NCI-H2107 (cell line): Measurements from ENCODE around the gene SLC22A4.

Experiments used
- DNase-seq: peaks from one replicate; lab custom pipeline; 2025; lab: John Stamatoyannopoulos, UW

Gene SLC22A4

DNA sequence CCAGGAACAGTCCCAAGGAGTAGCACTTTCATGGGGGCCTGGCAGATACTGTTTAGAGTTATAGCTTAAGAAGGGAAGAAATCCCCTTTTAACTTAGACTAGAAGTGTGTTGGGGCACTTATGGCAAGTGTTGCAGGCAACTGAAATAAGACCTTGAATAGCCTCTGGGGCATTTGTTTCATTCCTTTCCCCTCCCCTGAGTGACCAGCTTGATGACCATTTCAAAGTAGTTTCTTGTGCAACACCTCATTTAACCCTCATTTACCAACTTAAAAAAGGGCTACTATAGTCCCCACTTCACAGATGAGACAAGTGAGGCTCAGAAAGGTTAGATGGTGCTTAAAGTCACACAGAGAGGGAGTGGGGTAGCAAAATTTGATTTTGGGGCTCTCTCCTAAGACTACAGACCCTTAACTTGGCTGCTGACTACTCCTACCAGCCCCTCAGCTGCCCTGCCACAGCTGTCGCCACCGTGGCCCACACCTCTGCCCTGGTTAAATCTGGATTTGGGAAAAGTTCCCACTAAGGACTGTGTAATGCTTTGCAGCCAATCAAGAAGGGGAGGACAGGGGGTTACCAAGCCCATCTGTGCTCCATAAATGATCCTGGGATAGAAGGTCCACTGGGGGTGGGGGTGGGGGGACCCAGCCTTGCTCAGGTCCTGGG is 31.2 kb upstream of the SLC22A4 start:
- no peak for DNase-seq

DNA sequence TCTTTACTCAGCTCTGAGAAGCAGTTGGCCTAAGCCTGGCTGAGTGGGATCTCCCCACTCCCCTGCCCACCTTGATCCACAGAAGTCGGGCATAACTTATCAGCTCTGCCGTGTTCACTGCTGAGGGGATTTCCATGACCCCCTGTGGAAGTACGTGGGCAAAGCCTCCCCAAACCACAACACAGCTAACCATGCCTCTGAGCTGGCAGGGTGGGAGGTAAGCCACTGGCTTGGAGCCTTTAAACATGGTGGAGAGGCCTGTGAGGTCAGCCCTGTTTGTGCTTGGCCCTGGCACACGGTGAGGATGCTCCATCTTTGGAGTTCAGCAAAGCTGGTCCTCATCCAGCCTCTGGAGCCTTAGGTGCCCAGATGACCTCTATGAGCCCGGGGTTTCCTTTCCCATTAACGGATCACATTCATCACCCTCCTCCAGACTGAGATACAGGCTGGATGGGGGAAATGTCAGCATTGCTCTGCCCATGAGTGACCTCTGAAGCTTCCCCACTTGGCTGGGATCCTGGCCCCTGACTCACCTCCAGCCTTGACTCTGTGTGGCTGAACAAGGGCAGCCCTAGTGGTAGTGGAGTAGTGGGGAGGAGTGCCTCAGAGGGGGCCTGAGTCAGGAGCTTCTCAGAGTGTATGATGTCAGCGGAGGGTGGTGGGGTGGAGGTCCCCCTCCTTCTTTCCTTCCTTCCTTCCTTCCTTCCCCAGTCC is 30.5 kb upstream of the SLC22A4 start:
- DNase-seq: no peak

DNA sequence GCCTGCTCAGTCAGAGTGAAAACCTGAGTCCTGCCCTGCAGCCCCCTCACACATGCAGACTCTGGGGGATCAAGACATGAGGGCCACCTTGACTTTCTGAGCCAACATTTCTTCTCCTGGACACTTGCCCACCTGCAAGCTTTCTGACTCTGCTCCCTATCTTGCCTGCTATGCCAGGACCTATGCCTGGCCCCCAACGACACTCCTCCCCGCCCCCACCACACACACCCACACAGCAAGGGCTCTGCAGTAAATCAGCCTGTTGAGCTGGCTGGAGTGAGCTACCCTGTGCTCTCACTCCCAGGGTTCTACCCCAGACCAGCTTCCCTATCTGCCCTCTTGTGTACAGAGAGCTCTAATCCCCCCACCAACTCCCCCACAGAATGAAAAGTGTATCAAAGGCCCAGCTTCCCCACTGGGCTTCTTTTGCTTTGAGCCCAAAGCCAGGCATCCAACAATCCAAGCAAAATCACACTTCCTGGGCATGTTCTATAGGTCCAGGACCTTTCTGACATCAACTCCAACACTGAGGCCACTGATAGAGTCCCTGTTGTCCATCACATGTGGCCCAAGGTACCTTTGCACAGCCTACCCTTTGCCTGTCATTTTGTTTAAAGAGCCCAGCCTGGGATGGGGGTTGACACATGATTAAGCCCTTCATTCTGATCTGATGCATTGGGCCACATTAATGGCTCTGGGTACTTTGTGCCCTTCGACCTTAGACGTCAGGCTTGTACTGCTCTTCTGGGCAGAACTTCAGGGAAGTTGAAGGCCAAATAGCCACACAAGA is 29.5 kb upstream of the SLC22A4 start:
- DNase-seq: no peak

DNA sequence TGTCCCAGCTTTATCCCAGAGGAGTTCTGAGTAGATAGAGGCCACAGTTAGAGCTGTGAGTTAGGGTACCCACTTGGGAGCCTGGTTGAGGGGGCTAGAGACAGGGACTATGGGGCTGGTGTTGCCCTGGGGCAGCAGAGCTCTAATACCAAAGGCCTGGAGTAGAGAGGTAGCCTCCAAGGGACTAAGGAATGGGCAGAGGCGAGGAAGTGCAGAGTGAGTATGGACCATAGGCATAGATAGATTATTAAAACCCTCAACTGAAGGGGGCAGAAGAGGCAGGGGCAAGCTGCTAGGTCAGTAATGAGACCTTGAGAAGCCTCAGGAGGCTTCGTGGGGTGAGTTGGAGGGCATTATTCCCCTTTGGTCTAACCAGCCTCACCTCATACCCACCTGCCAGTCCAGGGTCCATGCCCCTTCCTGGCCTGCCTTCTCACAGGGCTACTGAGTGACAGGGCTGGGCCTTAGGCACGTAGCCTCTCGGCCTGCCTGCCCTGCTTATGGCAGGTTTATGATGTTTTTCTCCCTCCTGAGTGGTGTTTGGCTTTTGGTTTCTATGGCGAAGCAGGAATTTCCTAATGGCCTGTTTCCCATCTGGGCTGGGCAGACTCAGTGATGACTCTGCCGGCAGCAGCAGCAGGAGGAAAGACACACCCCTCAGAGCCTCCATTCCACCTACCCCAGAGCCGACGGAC is 28.7 kb upstream of the SLC22A4 start:
- DNase-seq: no peak

DNA sequence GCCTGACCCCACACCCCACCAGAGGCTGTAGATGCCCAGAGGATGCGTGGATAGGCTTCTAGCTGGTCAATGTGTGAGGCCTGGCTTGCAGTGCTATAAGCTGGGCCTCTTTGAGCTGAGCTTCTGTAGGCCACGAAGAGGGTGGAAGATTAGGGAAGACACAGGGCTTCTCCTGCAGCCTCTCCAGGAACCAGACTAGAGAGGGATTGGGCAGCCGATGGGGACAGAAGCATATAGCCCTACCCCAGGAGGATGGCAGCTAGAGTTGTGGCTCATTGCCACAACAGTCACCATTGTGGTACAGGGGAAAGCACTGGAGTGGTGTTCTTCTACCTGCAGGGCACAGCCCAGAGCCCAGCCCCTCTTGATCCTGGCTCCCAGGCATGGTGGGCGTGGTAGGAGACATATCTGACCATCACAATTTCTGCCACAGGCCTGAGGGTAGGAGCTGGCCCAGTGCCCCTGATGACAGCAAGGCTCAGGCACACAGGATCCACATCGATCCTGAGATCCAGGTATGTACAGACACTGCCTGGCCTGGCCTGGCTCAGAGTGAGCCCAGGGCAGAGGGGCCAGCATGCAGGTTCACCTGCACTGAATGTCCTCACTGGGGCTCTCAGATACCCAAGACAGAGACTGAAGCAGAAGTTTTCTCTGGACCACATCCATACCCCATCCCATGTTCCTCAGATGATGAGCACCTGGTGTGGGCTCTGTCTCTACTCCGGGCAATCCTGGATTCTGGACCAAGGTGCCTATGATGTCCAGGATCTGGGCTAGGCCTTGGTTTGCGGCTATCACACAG is 28.0 kb upstream of the SLC22A4 start:
- DNase-seq: no peak

DNA sequence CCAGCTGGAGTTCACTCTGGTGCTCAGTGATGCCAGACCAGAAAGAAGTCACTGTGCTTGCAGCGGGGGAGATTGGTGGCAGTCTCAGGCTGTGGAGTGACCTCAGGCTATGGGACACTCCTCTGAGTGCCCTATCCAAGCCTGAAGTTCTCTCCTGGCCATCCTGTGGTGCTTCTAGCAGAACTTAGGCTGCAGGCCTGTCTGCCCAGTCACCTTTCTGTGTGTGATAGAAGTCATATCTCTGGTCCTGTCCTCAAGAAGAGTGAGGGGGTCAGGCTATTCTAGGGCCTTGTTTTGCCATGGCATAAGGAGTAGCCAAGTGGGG is 27.4 kb upstream of the SLC22A4 start:
- no peak for DNase-seq

DNA sequence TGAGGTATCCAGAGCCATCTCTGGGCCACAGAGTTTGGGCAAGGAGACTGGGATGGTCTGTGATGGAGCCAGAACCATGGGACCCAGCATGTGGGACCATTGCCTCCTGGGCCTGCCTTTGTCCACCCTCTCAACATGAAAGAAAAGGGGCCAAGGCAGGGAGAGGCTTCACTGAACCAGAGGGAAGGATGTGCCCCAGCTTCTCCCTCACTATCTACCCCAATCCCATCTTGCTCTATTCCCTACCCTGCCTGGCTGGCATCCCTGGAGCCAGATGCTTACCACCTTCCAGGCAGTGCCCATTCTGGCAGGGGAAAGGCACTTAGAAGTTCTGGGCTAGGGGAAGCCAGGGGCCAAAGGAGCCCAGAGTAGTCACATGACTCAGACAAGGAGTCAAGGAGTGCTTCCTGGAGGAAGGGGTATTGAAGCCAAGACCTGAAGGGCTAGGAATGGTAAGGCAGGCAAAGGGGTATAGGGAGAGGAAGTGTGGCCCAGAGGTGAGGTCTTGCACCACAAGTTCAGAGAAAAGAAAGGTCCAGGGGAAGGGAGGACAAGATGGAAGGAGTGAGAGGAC is 26.9 kb upstream of the SLC22A4 start:
- DNase-seq: no peak

DNA sequence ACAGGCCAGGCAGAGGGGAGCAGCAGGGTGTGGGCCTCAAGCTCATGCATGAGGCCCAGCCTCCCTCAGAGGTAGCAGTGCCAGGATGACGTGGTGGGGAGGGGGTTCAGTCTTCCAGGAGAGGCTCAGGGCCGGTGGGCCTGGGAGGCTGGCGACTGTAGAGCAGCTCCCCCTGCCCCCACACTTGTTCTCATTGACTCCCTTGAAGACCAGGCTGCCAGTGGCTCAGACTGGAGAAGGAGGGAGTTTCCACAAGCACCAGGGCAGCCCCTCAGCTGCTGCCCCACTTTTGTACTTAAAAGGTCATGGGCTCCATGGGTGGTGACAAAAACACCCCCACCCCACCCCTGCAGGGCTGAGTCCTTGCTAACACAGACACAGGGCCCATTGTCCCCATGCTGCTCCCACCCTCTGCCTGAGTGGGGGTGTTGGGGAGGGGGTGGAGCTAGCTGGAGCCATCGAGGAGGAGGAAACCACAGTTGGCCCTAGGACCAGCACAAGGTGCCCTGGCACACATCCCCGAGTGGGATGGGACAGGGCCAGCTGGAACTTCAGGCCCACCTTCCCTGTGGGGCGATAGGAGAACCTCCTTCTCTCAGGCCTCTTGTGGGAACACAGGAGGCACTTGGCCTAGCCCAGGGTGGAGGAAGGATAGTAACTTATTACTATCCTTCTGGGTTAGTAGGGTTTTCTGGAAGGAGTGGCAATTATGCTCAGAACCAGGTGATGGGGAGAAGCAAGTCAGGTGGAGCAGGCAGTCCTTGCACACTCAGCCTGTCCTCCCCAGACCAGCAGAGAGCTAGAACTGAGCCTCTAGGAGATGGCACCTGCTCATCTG is 26.0 kb upstream of the SLC22A4 start:
- DNase-seq: no peak

DNA sequence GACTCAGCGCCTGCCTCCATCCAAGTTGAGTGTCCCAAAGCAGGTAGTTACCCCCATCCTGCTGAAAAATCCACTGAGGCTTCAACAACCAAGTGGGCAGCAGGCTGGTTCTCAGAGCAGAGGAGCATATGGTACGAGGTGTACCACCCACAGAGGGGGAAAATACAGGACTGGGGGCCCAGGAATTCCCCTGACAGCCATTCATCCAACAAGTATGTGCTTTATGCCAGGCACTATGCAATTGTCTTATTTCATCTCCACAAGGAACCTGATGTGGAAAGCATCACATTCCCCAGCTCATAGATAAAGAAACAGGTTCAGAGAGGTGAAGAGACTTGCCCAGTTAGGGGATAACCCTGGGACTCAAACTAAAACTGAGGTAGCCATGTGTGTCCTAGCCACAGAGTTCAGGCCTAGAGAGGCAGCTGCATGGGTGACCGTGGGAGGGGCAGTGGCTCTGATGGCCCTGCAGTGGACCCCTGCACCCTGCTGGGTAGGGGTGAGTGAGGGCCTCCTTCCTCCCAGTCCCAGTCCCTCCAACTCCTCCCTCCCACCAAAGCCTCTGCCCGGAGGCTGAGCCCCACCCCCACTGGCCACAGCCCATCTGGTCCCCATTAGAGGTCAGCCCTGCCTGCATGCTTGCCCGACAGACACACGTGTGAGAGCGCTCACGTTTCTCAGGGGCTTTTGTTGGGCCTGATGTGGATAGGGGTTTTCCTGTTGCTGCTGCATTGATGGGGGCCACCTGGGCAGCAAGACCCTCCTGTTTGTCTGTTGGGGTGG is 25.2 kb upstream of the SLC22A4 start:
- no peak for DNase-seq

DNA sequence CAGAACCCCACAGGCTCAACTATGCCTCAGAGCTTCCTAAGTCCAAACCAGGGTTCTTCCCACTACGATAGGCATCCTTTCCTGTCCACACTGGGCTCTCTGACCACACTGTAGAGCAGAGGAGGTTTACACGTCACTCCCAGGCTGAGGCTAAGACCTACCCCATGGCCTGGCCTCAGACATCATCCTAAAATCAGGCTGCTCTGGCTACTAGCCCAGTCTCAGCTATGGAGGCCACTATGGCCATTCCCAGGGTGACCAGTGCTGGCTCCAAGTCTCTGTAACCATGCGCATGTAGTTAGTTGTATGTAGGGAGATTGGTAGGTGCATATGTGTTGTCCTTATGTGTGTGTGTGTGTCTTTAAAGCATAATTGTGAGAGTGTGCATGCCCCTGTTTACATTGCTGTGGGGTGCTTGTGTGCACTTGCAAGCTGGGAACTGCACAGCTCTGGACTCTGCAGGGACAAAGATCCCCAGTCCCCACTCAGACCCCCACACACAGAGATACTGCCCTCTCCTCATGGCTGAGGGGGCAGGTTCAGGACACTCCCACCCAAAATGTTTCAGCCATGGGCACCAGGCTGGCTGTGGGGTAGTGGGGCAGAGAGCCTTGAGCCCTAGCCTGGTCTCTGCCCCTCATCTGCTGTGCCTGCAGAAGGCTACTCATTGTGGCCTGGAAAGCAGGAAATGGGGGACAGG is 24.4 kb upstream of the SLC22A4 start:
- DNase-seq: no peak

DNA sequence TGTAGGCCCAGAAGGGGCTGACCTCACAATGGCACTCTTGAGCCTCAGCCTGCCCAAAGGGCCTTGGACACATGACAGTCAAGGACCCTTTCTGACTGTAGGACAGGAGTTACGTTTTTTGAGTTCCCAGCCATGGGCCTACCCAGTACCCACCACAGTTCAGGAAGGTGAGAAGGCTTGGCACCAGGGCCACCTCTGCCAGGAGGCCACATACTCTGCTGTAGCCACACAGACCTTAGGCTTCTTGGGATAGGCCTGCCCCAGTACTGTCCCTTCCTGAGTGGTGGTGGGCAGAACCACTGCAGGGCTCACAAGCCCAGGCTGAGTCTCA is 23.9 kb upstream of the SLC22A4 start:
- DNase-seq: no peak

DNA sequence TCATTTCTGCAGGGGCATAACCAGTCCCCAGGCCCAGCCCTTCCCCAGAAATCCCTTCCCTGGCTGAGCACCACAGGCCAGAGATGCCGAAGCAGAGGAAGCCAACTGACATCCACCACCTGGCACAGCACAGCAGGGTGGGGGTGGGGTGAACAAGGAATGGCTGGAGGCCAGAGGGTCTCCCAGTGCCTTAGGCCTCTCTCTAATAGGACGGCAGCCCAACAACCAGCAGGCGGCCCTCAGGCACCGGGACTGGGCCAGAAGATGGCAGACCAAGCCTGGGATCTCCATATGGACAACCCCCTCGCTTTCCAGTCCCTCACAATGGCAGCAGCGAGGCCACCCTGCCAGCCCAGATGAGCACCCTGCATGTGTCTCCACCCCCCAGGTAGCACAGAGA is 23.5 kb upstream of the SLC22A4 start:
- DNase-seq: no peak

DNA sequence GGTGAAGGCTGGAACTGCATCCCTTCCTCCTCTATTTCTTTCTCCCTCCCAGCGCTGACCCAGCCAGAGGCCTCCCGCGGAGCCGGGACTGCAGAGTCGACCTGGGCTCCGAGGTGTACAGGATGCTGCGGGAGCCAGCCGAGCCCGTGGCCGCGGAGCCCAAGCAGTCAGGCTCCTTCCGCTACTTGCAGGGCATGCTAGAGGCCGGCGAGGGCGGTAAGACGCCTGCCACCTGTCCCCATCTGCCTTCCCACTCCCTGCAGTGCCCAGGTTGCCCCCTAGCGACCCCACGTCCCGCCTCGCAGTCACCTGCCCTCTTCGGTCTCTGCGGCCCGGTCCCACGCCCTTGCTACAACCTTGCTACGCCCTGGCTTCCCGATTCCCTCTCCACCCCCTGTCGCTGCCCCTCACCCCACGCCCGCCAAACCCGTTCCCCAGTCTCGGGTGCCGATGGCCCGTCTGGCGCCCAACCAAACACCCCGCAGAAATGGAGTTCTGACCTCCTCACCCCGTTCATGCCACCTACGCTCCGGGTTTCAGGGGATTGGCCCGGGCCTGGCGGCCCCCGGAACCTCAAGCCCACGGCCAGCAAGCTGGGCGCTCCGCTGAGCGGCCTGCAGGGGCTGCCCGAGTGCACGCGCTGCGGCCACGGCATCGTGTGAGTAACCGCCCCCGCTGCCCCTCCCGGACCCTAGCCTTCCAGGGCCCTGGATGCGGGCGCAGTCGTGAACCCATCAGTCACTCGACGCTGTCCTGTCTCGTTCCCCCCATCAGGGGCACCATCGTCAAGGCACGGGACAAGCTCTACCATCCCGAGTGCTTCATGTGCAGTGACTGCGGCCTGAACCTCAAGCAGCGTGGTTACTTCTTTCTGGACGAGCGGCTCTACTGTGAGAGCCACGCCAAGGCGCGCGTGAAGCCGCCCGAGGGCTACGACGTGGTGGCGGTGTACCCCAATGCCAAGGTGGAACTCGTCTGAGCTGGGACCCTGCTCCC is 22.6 kb upstream of the SLC22A4 start:
- no peak for DNase-seq

DNA sequence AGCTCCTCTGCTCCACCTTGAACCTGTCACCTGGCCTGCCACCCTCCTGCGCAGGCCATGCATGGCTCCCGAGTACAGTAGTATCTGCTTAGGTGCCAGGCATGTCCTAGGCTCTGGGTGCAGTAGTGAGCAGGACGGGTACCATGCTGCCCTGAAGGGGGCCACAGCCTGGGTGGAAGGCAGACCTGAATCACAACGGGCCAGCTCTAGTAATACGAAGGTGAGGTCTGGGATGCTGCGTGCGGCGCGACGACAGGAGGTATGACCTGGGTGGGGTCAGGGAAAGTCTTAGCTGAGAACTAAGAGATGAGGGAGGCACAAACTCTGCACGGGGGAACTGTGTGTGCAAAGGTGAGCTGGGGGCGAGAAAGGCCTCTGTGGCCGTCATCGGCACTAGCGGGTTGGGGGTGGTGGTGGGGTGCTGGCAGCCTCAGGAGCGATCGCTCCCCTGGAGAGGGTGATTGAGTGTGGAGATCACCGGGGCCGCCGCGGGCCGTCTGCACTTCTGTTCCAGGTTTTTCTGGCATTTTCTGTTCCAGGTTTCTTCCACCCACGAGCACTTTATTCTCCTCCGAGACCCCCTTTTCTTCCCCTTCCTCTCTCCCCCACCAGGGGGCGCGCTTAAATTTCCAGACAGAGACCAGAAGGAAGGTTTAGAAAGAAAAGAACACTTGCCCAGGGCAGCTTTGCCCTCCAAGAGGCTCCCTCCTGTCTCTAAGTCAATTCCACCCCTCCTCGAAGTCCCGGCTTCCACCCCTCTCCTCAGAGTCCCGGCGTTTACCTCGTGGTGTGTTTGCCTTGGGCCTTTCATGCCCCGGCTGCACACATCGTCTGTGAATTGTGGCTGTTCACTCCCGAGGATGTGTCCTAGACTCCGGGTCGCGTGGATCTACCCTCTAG is 21.6 kb upstream of the SLC22A4 start:
- no peak for DNase-seq

DNA sequence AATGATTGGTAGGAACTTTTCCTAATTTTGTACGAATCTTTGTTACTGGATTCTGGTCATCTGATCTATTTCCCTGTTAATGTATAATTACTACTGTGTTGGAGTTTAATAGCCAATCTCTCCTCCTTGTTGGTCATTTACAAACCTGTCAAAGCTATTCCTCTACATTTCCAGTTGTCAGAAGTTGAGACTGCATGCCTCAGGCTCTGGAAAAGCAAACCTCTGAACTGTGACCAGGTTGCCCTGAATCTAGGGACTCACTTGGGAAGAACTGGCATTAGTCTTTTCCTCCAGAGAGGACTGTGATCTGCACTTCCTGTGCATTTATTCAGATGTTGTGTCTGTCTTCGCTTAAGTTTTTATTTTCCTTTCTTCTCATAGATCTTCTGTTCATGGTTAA is 20.6 kb upstream of the SLC22A4 start:
- no peak for DNase-seq

DNA sequence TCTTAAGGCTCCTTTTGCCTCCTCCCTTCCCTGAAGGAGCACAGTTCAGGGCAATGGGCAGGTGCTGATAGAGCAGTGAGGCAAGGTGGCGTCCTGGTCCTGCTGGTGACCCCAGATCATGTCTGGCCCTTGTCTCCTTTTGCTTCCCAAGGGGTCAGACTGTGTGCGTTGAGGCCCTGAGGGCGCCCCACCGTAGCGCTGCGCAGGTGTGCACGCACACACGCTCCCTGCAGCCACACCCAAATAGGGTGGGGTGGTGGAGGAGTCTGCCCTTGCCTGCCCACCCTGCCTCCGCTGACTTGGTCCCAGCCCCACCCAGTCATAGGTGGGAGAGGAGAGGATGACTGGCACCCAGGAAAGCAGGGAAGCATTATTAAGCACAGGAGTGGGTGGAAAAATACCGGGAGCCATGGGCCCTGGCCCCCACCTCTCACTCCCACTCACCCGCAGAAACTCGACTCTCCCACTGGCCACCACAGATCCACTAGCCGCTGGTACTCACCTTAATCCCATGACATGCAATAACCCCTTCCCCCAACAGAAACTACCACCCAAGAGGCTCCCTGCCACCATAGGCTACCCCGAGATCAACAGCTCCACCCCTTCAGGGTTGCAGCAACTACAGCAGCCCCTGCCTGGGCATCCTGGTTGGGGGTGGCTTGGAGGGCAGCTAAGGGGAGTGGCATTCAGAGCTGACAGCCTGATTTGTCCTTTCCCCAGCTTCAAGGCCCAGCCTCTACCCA is 20.0 kb upstream of the SLC22A4 start:
- no peak for DNase-seq
